SU-DHL-6 (cell line): Measurements from ENCODE around the gene POLG.

Experiments
- H2AFZ ChIP-seq: fragments of 200-600 bp; sonication (generic); 2 replicates; pipeline ENCODE4 v1.6.1; 2014; ENCODE audit warnings: low read depth, mild to moderate bottlenecking, moderate library complexity, mixed read lengths, antibody characterized with exemption, low read length; ENCODE audit not compliant: severe bottlenecking
- H3F3A ChIP-seq: fragments of 200-600 bp; shearing (Covaris generic); 2 replicates; pipeline ENCODE4 v1.6.0; 2016; ENCODE audit warnings: antibody characterized with exemption, mild to moderate bottlenecking; ENCODE audit not compliant: insufficient read depth
- H3K27ac ChIP-seq: fragments of 200-600 bp; sonication (generic); 2 replicates; pipeline ENCODE4 v1.5.1; 2016; ENCODE audit warnings: low read depth, mild to moderate bottlenecking, low read length, moderate library complexity, mixed read lengths
- H3K27me3 ChIP-seq: fragments of 200-600 bp; sonication (generic), shearing (Covaris generic); 2 replicates; pipeline ENCODE4 v1.6.0; 2014; ENCODE audit warnings: mild to moderate bottlenecking, low read length
- H3K36me3 ChIP-seq: fragments of 200-600 bp; sonication (generic); 2 replicates; pipeline ENCODE4 v1.6.1; 2014; ENCODE audit warnings: mild to moderate bottlenecking, low read length, mixed read lengths
- H3K4me2 ChIP-seq: fragments of 300-600, 200-600 bp; shearing (Covaris generic), sonication (generic); 2 replicates; pipeline ENCODE4 v1.6.0; 2014; ENCODE audit warnings: low read length, low read depth, mild to moderate bottlenecking; ENCODE audit not compliant: poor library complexity, severe bottlenecking
- H3K4me3 ChIP-seq: fragments of 200-600 bp; sonication (generic); 2 replicates; pipeline ENCODE4 v1.5.1; 2014; ENCODE audit warnings: antibody characterized with exemption, low read length, mild to moderate bottlenecking, mixed read lengths; ENCODE audit not compliant: insufficient read depth, poor library complexity, severe bottlenecking
- H3K79me2 ChIP-seq: fragments of 200-600 bp; sonication (generic); 2 replicates; pipeline ENCODE4 v1.6.1; 2014; ENCODE audit warnings: mild to moderate bottlenecking, low read length, moderate library complexity; ENCODE audit not compliant: insufficient read depth
- H3K9ac ChIP-seq: fragments of 200-600 bp; sonication (generic); 2 replicates; pipeline ENCODE4 v1.7.0; 2014; ENCODE audit warnings: mild to moderate bottlenecking, low read length
- H3K9me2 ChIP-seq: fragments of 200-600 bp; sonication (generic); replicated peaks from 2 replicates; pipeline ENCODE4 v1.6.1; 2014; ENCODE audit warnings: low read length; ENCODE audit not compliant: insufficient read depth
- H3K9me3 ChIP-seq: fragments of 200-600 bp; sonication (generic); 2 replicates; pipeline ENCODE4 v1.6.1; 2014; ENCODE audit warnings: low read length, mixed read lengths; ENCODE audit not compliant: insufficient read depth
- H4K20me1 ChIP-seq: fragments of 200-600 bp; sonication (generic); 2 replicates; pipeline ENCODE4 v1.6.1; 2014; ENCODE audit warnings: low read depth, mild to moderate bottlenecking, antibody characterized with exemption, low read length, moderate library complexity, mixed read lengths
- EZH2phosphoT487 ChIP-seq: fragments of 200-600 bp; sonication (generic), shearing (Covaris generic); conservative IDR thresholded peaks from 2 replicates; pipeline ENCODE4 v1.6.1; 2018; ENCODE audit warnings: mild to moderate bottlenecking, antibody characterized with exemption, low read length, moderate library complexity, mixed read lengths
- TF ChIP-seq, protein P1 (sequence below): fragments of 200-600 bp; sonication (generic); IDR thresholded peaks from one replicate; pipeline ENCODE4 v1.5.1; 2017; ENCODE audit warnings: antibody characterized with exemption, mild to moderate bottlenecking, low read length, moderate library complexity; ENCODE audit not compliant: insufficient read depth, poor library complexity, severe bottlenecking

POLG gene

DNA sequence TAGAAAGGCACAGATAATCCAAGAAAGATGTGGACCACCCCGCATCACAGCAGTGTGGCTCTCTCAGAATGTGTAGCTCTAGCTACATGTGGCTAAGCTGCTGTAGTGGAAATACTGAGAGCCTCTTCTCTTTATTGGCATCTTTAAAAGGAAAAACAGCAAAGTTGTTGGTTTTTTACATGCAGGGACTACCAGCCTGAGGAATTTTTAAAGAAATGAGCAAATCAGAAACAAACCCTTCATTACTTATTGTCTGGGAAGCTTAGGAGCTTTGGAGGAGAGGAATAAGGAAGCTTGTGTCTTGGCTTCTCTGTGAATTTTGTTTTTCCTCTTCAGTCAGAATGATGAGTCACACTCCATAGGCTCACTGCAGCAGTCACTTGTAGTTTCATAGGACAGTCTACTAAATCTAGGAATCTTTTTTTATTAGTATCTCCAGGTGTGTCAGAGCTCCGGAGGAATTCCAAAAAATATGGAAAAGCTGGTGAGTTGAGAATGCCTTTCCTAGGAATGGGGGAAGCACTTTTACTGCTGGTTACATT lies 27.5 kb downstream of the POLG start:
- H3K9ac ChIP-seq: no peak overlapping the region
- no peaks in the 10 kb centered on the region for H3K27me3 ChIP-seq
- H3K27ac ChIP-seq: no peak overlapping the region
- no peak overlapping the region for H3K4me3 ChIP-seq
- no peak overlapping the region for H3K4me2 ChIP-seq
- no peaks in the 10 kb centered on the region for H3K9me2 ChIP-seq
- TF ChIP-seq, protein P1, sequence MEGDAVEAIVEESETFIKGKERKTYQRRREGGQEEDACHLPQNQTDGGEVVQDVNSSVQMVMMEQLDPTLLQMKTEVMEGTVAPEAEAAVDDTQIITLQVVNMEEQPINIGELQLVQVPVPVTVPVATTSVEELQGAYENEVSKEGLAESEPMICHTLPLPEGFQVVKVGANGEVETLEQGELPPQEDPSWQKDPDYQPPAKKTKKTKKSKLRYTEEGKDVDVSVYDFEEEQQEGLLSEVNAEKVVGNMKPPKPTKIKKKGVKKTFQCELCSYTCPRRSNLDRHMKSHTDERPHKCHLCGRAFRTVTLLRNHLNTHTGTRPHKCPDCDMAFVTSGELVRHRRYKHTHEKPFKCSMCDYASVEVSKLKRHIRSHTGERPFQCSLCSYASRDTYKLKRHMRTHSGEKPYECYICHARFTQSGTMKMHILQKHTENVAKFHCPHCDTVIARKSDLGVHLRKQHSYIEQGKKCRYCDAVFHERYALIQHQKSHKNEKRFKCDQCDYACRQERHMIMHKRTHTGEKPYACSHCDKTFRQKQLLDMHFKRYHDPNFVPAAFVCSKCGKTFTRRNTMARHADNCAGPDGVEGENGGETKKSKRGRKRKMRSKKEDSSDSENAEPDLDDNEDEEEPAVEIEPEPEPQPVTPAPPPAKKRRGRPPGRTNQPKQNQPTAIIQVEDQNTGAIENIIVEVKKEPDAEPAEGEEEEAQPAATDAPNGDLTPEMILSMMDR: no peak
- no peak for TF ChIP-seq EZH2phosphoT487
- no peaks in the 10 kb centered on the region for H3K79me2 ChIP-seq
- no peaks in the 10 kb centered on the region for H4K20me1 ChIP-seq
- H3K36me3 ChIP-seq: peaks cover 62% of the 10 kb centered on the region
- no peaks in the 10 kb centered on the region for H3K9me3 ChIP-seq
- no peak overlapping the region for H2AFZ ChIP-seq
- 0 out of 2 replicates have a peak, but pooled peaks cover 2% of the 10 kb centered on the region for H3F3A ChIP-seq

GRCh38 chr15:89305395-89305794 lies 29.2 kb downstream of the POLG start:
- H3K4me2 ChIP-seq: no peak overlapping the region
- no peak overlapping the region for H3K9ac ChIP-seq
- no peaks in the 10 kb centered on the region for H4K20me1 ChIP-seq
- no peak overlapping the region for H3K4me3 ChIP-seq
- no peak overlapping the region for H2AFZ ChIP-seq
- no peaks in the 10 kb centered on the region for H3K27me3 ChIP-seq
- H3K27ac ChIP-seq: no peak overlapping the region
- H3K9me2 ChIP-seq: no peaks in the 10 kb centered on the region
- H3K36me3 ChIP-seq: peaks cover 75% of the 10 kb centered on the region
- no peaks in the 10 kb centered on the region for H3F3A ChIP-seq
- H3K9me3 ChIP-seq: no peaks in the 10 kb centered on the region
- TF ChIP-seq EZH2phosphoT487: no peak
- TF ChIP-seq, protein P1: no peak
- no peaks in the 10 kb centered on the region for H3K79me2 ChIP-seq

- Histone ChIP-seq H3K9ac (no peak overlapping the region), H3K36me3 (peaks cover 66% of the 10 kb centered on the region), H2AFZ (no peak overlapping the region), H3K9me3 (no peaks in the 10 kb centered on the region), H3K79me2 (no peaks in the 10 kb centered on the region), H3K9me2 (no peaks in the 10 kb centered on the region), H3F3A (no peaks in the 10 kb centered on the region), H3K4me2 (no peak overlapping the region), H3K4me3 (no peak overlapping the region), H3K27me3 (no peaks in the 10 kb centered on the region), H4K20me1 (no peaks in the 10 kb centered on the region), H3K27ac (no peak overlapping the region)
- TF ChIP-seq, protein P1: no peak
- TF ChIP-seq EZH2phosphoT487: no peak
Measured at GRCh38 chr15:89303986-89304385, 30.6 kb downstream of the POLG start.
